ENCODE data around the gene ZYX.
"Not testable (repeated sequence)": the region's sequence is repeated elsewhere in the genome, so short reads cannot be mapped to it uniquely, and the experiment has no call there.

ZYX gene

DNA sequence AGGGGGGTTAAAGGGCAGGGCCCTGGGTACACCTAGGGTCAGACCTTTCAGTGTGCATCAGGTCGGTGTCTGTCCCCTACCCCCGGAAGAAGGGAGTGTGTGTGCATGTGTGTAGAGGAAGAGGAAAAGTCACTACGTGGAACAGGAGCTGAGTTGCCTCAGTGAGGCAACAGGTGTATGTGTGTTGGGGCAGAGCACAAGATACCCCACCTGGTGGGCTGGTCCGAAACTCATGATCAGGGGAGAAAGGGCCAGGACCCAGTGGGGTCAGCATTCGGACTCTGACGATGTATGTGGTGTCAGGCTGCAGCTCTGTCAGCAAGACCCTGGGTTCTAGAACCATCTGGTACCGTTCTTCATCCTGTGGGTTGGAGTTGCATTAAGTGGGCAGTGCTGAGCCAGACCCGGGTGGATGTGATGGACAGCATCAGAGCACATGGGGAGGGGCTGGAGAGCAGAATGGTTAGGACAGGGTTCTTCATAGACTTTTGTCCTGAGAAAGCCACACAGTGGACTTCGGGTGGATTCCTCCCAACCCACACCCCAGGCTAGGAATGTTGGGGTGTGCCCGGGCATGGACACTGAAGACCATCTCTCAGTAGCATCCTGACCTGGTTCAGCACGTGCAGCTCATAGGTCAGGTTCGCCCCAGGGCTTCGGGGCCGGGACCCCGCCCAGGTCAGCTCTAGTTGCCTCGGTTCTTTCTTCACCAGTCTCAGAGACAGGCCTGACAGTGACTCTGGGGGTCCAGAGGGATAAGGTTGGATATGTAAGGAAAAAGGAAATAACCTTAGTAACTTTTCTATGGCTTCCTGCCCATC is 16.8 kb downstream of the ZYX start:
- DNase-seq: no peak

DNA sequence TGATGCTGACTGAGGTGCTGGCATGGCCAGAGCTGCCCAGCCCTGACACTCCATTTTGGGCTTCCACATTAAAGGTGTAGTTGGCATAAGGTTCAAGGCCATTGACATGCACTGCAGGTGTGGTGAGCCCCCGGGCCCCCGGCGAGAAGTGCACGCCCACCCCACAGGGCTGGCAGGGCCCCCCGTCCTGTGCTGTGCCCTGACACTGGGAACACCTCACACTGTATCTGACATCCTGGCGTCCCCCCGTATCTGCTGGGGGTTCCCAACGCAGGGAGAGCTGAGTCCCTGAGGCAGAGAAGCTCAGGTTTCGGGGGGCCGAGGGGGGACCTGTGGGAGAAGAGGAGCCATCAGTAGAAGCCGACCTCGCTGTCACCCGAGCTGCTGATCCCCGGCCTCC is 17.5 kb downstream of the ZYX start:
- DNase-seq: no peak

DNA sequence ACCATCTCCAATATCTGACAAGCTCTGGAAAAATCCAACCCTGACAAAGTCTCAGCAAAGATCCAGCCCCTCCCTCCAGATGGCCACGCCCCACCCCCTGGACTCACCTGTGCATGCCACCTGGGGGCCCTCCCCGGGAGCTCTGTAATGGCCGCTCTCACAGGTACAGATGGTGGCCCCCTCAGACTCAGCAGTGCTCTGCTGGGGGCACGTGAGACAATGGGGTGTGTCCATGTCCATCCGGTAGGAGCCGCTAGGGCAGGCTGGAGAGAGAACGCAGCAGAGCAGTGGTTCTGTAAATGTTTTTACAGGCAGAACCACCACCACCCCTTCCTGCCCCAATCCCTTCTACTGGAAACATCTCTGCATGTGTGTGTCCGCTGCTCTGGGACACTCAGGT is 18.0 kb downstream of the ZYX start:
- DNase-seq: no peak

DNA sequence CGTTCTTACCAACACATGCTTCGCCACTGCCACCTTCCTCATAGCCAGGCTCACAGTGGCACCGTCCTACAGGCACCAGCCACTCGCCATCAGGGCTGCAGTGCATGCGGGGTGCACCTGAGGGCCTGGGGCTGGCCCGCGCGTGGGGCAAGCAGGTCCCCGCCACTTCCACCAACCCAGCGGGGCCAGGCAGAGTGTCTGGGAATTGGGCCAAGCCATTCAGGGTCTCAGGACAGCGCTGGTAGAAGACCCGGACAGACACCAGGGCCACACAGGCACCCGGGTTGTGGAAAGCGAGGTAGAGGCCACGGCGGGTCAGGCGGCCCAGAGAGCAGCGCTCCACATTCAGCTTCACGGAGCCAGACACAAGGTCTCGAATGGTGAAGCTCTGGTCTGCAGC is 18.5 kb downstream of the ZYX start:
- no peak for DNase-seq

DNA sequence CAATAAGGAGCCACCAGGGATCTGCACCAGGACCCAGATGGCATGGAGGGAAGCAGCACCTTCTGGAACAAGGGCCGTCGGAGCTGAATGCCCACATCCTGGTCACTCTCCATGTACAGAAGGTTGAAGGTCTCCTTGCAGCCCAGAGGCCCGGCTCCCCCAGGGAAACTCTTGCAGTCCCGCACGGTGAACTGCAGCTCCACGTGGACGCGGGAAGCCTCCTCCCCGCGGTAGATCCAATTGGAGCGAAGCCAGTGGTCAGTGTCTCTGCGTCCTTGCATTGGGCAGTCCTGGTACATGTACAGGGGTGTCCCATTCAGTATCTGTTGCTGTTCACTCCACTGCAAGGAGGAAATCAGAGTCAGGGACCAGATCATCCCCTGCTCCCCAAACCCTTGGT is 20.1 kb downstream of the ZYX start:
- no peak for DNase-seq

DNA sequence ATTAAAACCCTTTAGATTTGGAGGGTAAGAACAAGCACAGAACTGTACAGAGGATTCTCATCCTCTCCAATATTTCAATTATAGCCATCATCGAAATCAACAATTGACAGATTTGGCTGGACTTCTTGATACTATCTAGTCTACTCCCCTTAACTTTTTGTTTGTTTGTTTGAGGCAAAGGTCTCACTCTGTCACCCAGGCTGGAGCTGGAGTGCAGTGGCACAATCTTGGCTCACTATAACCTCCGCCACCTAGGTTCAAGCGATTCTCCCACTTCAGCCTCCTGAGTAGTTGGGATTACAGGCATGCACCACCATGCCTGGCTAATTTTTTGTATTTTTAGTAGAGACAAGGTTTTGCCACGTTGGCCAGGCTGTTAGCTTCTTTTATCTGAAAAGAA is 21.1 kb downstream of the ZYX start:
- DNase-seq: not testable (repeated sequence)

DNA sequence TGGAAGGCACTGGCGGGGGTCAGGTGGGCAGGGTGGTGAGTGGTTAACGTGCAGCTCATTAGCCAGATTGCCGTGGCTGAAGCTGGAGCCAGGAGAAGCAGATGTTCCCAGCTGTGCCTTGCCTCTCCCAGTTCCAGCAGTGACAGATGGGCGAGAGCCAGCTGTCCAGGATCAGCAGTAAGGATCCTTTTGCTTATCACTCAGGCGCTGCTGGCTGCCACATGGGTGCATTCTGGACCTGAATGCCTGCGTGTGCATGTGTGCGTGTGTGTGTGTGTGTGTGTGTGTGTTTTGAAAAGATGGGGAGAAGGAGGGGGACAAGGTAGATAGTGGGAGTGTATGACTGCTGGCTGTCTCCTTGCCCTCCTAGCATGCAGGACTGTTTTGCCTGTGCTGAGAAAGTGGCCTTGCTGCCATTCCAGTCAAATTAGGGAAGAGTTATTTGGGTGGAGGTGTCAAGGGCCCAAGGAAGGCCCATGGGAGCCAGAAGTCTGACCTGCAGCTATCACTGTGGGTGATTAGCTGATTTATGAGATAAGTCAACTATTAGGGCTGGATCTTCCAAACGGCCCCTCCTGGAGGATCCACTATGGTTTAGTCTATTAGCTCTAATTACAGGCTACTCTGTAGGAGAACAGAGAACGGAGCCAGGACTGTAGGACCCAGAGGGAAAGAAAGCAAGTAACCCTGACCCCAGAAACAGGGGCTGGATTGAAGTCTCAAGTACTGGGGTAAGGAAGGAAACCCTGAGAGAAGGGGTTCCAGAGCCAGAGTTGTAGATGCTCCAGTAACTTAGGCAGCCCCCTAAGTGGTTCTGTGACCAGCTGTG is 24.2 kb downstream of the ZYX start:
- no peak for DNase-seq

DNA sequence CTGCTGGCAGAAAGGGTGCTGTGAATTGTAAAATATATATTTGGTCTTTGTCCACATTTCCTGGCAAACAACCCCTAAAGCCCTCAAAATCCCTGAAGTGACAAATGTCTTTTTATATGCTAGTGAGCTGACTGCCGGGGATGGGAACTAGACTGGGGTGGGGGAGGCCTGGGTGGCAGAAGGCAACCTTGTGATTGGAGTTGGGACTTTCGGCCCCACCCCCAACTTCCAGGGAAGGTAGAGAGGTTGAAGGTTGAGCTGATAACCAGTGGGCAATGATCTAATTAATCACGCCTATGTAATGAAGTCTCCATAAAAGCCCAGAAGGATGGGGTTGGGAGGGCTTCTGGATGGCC is 24.8 kb downstream of the ZYX start:
- no peak for DNase-seq

DNA sequence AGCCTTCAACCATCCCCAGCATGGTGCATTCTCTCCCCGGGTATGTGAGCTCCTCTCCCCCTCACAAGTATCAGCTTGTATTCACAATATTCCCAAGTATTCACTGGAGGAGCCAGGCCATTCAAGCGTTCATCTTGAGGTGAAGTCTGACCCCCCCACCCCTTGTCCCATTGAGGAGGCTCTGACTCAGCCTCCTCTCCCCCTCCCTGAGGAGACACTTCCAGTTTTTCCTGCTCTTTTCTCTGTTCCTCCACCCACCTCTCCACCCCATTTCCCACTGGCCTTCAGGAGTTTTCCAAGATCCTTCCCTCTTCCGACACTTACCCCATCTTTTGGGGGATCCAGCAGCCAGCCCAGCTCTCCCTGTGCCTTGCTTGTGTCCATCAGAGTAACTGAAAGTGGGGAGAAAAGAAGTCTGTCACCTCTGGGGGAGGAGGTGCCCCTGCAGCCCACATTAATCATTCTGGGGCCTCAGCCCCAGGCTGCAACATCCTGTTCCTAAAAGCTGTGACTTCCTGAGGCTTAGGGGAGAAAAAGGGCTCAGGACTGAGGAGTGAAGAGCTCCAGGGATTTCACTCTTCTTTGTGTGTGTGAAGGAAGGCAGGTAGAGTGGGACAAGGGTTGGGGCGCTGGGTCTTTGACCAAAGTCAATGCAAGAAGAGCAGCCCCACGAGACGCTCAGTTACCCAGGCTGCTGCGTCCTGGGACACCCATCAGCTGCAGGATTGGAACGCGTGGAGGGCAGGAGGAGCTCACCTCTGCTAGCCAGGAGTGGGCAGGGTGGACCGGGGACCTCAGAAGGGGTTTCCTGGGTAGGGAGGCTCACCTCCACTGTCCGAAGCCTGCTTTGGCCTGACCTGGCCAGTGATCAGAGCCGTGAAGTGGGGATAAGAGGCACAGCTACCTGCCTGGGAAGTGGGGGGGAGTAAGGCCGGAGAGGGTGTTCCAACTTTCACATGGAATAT is 26.4 kb downstream of the ZYX start:
- no peak for DNase-seq

DNA sequence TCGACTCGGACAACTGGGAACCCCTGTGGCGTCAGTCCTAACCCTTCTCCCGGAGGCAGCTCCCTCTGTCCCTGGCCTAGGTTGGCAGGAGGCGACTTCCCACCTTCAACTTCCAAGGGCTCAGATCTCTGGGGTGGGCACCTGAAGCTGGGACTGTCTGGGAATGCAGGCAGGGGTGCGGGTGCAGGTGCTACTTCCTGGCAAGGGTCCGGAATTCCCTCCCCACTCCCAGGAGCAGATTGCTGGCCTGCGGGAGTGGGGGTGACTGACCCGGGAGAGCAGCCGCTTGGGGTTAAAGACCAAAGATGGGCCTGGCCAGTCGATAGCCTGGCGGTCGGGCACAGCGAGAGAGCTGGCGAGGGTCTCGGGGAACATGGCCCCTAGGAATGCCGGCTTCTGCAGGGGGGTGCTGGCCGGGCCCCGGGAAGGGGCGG is 27.1 kb downstream of the ZYX start:
- no peak for DNase-seq

DNA sequence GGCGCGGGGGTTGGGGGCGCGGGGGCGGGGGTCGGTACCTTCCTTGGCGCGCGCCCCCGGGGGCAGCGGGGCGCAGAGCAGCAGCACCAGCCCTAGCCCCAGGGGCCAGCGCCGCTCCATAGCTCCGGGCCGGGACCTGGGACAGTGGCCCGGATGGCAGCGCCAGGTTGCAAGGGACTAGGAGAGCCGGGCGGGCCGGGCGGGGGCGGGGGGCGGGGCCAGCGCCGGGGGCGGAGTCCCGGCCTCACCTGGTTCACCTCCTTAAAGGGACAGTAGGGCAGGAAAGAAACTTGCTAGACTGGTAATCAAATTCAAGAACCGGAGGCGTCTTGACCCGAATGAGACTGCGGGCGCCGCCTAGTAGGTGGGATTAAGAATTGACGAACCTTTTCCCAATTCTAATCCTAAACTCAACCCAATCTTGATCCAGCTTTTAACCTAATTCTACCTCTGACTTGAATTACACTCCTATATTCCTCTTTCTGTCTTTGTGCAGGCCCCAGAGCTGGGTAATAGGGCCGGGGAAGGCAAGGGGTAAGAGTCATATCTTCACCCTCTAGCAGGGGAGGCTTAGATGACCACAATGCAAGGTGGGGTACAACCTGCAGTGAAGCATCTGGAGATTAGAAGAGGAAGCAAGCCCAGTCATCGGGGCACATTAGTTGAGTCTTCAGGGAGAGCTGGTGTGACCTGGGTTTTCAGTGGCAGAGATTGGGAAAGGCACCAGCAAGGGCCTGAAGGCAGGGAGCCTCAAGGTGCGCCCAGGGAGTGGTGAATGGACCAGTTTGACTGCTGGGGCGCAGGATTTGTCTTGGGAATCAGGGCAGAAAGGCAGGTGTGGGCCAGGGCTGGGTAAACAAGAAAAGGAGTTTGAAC is 27.8 kb downstream of the ZYX start, which contains the start of gene EPHA1:
TSS of gene EPHA1 (minus strand) at position 171 of the 876 bp plus-strand sequence. CDS start at position 120, 51 bp downstream.
- DNase-seq: peak in 1 of 14 donors; percentile 22

DNA sequence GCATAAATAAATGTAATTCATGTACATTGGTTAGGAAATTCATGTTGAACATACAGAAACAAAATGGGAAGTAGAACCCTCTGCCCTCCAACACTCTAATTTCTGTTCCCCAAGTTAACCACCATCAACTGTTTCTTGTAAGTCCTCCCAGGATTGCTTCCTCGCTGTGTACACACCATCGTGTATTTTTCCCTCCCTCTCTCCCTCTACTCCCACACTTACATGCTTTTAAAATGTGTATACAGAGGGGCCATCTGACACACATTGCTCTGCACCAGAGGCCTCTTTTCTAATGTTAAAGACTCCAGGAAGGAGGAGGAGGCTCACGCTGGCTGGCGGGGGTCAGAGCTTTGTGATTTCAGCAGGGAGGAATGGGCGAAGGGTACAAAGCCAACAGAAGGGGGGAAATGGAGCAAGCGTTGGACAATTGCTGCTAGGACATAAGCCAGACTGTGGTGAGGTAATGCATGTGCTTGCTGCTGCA is 29.4 kb downstream of the ZYX start:
- DNase-seq: no peak

DNA sequence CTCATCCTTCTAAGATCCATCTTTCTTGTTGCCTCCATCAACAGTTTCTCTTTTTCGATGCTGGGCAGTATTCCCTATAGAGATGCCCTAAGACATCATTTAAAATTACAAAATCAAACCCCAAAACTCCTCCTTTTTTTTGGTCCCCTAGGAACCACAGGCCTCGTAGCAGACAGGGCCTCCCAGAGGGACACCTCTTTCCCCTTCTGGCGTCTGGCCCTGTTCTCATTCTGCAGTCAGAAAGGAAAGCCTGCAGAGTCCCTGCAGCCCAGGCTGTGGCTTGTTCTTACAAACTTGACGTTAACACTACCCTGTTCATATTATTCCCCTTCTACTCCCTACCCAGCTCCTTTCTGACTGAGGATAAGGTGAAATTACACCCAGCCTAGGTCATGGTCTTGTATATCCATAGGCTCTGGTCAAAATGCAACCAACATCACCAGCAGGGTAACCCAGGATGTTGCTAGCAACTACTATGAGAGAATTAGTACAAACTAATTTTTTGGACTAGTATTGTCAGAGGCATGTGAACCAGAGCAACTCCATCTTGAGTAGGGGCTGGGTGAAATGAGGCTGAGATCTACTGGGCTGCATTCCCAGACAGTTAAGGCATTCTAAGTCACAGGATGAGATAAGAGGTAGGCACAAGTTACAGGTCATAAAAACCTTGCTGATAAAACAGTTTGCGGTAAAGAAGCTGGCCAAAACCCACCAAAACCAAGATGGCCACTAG is 31.0 kb downstream of the ZYX start:
- DNase-seq: no peak

DNA sequence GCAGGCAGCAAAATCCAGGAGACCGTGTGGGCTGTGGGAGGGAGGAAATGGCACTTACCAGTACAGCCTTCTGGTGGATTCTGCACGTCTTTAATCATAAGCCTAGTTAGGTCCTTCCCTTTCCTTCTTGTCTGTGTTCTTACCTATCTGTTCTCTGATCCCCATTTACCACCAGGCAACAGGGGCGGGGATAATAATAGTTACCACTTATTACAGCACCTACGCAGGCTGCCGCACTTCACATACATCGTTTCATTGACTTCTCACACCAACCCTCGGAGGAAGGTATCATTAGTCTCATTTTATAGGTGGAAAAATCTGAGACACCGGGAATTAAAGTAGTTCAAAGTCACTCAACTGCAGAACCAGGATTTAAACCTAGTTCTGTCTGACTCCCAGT is 32.0 kb downstream of the ZYX start:
- no peak for DNase-seq

DNA sequence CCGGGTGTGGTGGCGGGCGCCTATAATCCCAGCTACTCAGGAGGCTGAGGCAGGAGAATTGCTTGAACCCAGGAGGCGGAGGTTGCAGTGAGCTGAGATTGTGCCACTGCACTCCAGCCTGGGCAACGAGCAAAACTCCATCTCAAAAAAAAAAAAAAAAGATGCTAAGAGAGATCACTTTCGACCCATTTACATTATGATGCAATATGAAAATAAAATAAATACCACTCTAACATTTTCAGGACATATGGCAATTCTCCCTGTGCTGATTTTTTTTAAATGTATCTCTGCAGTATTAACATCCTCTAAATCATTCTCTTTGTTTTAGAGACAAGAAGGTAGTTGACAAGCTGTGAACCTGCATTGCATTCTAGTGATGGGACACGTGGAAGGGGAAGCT is 34.1 kb downstream of the ZYX start:
- not testable (repeated sequence) for DNase-seq

DNA sequence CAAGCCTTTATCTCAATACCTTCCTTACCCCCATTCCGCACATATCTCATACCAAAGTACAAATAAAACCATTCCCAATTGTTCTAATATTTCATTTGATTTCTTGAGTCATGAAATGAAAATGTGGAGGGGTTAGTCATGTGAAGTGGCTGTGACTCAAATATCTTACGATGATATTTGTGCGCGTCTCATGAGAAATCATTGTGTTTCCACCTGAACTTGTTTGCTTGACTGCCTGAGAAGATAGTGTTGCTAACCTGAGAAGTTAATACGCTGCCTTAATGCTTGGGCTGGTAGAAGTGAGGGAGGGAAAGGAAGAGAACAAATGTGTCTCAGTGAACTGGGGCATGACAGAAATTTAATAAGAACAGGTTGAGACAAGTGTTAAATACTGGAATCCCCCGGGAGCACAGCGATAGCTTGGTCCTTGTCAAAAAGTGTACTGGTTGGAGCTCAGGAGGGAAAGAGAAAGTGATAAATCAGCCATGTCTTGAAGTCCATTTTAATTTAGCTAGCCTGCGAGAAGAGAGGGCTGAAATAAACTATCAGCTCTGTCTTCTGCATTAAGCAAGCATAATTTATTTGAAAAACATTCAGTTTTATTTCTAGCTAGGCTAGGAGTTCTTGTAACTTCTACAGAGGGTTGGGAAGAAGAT is 34.7 kb downstream of the ZYX start:
- no peak for DNase-seq

DNA sequence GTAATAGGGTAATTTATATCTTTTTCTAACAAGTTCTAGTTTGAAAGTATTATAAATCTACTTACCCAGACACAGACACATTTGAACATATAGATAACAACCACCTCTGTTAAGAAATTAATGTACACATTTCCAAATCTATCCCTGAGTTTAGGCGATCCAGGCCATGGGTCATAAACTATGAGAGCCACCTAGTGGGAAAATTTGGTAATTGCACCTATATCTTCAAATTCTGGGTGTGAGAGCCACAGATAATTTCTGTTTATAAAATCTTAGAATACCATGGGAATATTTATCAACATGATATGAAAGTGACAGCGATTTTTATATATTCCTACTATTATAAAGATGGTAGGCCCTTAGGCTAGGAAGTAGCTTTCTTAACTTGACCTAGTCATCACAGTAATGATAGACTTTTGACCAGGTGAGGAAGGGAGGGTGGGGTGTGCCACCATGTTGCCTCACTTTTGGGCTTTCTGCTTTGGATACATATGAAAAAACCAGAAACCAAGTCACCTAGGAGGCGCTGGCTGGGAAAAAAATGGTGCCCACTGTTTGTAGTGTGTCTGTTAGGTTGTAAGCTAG is 35.5 kb downstream of the ZYX start:
- DNase-seq: peak in 1 of 14 donors; percentile 16

DNA sequence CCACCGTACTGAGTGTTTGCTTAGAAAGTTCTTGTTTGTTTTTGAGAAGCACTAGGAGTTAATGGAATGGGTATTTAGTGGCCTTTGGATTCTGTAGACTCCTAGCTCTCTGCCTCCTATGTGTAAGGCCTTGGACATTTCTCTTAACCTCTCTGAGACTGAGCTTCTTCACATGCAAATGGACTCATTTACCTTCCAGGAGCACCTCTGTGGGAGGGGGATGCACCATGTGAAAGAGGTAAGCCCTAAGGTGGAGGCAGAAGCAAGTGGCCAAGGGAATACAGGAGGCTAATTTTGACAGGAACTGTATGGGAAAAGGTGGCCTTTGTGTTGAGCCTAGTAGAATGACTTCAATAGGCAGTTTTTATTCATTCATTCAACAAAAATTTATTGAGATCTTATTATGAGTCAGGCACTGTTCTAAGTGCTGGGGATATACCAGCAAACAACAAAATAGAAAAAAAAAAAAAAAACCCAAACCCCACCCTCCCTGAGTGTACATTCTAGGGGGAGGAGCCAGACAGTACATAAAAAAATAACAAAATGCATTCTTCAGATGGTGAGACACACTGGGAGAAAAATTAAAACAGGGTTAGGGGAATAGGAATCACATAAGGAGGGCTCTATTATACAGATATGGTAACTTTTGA is 36.7 kb downstream of the ZYX start:
- DNase-seq: no peak
